Measurements from ENCODE around the gene MAGEF1.

MAGEF1 gene

GRCh38 chr3:184662187-184662586 is 49.7 kb downstream of the MAGEF1 start:
- TF ChIP-seq CTCF (IDR thresholded peaks at IDR 0.05; ENCODE audit: low read depth, low read length, missing control alignments), result no peak
- DNase-seq (ENCODE audit: low read depth), result no peak
- H3K4me3 ChIP-seq (ENCODE audit: low read depth, low read length), result no peak overlapping the region

- DNase-seq (ENCODE audit: low read depth), result no peak
- no peak for TF ChIP-seq CTCF (IDR thresholded peaks at IDR 0.05; ENCODE audit: low read depth, low read length, missing control alignments)
- no peak overlapping the region for H3K4me3 ChIP-seq (ENCODE audit: low read depth, low read length)
These were observed 50.9 kb downstream of the MAGEF1 start for GRCh38 chr3:184660931-184661330.

Data from GM12864 (cell line).